AG10803 (cell line): ENCODE data around the gene DHRS4.

Experiments used
- DNase-seq: peaks from one replicate; pipeline ENCODE4 v3.0.0; 2010; ENCODE audit warnings: low read depth
- H3K4me3 ChIP-seq: 2 replicates; pipeline ENCODE4 v1.5.1; 2011; ENCODE audit warnings: mild to moderate bottlenecking, low read length, control low read depth
- CTCF ChIP-seq: conservative IDR thresholded peaks from 2 replicates; pipeline ENCODE4 v1.5.1; 2011; ENCODE audit warnings: mild to moderate bottlenecking, low read length, control low read depth, inconsistent platforms

The DHRS4 gene

GRCh38 chr14:23925523-23926075 is 28.0 kb upstream of the DHRS4 start:
- DNase-seq = no peak
- no peak for TF ChIP-seq CTCF

DNA sequence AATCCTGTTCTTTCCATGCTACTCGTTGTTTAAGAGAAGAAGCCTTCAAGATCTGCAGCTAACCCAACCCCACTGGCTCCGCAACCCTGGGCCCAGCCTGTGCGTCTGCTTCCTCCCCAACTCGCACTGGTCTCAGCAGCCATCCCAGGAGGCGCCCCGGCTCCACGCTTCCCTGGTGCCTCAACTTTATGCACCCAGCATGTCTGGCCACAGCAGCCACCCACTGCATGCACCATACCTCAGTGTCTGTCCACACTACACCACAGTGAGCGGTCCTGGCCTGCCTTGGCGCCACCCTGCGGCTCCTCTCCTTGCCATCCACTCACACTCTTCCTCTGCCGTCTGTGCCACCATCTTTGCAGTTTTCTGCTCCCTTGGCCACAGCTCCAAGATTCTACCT is 27.0 kb upstream of the DHRS4 start:
- DNase-seq = no peak
- no peak overlapping the region for H3K4me3 ChIP-seq
- TF ChIP-seq CTCF = no peak

More at GRCh38 chr14:23925523-23926075, 28.0 kb upstream of the DHRS4 start:
- H3K4me3 ChIP-seq = no peak overlapping the region

DNA sequence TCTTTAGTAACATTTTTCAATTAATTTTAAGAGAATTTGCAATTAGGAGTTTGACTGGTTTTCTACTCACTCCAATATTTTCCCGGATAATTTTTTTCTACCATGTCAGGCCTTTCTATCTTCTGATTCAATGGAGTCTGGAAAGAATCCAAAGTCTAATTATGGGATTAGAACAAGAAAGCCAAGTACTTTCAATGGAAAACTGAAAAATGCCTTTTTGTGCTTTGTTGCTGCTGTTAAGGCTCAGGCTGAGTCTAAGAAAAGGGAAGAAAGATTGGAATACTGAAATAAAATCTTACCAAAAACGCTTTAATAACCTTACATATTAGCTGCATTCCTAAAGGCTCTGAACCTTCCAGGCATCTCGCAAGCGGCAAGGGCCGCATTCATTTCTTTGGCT is 24.4 kb upstream of the DHRS4 start:
- no peak for DNase-seq
- TF ChIP-seq CTCF = no peak
- no peak overlapping the region for H3K4me3 ChIP-seq

- DNase-seq = peak; percentile 58
- H3K4me3 ChIP-seq = no peak overlapping the region
- peak; percentile 96 for TF ChIP-seq CTCF
Observed at GRCh38 chr14:23929822-23930294, 23.7 kb upstream of the DHRS4 start.

DNA sequence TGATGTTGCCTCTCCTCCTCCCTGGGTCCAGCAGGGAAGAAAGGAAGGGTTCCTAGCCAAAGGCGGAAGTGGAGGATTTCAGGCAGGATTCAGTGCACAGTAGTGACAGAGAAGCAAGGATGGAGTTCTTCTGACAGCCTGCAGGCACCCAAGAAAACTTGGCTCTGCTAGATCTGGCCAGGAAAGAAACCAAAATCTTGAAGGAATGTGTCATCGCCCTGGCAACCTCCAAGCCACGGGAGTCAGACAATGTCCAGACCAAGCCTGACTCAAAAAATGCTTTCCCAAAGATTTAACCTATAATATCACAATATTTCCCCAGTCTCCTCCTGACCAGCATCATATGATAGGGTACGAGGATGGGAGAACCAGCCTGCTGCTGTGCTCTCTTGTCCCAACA is 22.8 kb upstream of the DHRS4 start:
- DNase-seq = peak; percentile 76
- H3K4me3 ChIP-seq = no peak overlapping the region
- peak; percentile 34 for TF ChIP-seq CTCF

DNA sequence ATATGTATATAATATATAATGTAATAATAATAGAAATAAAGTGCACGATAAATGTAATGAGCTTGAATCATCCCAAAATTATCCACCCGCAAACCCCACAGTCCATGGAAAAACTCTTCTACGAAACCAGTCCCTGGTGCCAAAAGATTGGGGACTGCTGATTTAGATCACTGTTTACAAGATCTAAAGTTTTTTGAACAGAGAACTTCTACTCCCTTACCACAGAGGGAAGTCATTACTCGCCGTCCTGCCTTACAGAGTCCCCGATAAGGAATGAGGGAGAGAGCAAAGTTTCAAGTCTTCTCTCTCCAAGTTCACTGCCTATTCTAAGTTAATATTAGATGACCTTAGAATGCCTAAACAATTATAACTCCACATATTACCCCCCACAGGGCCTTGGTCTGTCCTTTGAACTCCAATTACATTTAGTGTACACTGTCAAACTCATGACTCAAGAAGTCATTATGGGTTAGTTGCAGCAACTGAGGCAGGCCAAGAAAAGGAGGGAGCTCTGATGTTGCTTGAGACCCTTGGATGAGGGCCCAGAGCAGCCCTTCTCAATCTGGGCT is 21.8 kb upstream of the DHRS4 start:
- DNase-seq = no peak
- no peak overlapping the region for H3K4me3 ChIP-seq
- TF ChIP-seq CTCF = no peak

- TF ChIP-seq CTCF = no peak
- H3K4me3 ChIP-seq = no peak overlapping the region
- DNase-seq = no peak
Observed at GRCh38 chr14:23932639-23933038, 20.9 kb upstream of the DHRS4 start.
